GM12873 (cell line): ENCODE measurements around the gene SDC4.

Source experiments
- TF ChIP-seq, protein P1 (sequence below): IDR thresholded peaks from 2 replicates; pipeline ENCODE4 v1.5.1; 2012; ENCODE audit warnings: low read depth, mild to moderate bottlenecking, moderate library complexity, low read length, control low read depth; ENCODE audit not compliant: insufficient read depth; ENCODE audit errors: missing control alignments

Gene SDC4

DNA sequence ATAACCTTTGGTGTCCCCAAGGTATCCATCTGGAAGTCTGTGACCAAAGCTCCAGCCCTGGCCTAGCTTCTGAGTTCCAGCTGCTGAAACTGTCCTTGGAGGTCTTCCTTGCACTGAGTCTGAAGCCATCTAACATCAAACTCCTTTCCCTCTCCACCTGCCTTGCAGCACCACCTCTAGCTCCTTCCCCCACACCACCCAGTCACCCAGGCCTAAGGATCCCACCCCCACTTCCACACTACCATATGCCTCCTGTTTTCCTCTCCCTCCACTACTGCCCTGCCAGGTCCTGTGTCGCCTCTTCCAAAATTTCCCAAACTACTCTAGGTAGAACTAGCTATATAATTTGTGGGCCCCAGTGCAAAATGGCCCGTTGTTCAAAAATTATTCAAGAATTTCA lies 29.3 kb downstream of the SDC4 start:
- TF ChIP-seq, protein P1, sequence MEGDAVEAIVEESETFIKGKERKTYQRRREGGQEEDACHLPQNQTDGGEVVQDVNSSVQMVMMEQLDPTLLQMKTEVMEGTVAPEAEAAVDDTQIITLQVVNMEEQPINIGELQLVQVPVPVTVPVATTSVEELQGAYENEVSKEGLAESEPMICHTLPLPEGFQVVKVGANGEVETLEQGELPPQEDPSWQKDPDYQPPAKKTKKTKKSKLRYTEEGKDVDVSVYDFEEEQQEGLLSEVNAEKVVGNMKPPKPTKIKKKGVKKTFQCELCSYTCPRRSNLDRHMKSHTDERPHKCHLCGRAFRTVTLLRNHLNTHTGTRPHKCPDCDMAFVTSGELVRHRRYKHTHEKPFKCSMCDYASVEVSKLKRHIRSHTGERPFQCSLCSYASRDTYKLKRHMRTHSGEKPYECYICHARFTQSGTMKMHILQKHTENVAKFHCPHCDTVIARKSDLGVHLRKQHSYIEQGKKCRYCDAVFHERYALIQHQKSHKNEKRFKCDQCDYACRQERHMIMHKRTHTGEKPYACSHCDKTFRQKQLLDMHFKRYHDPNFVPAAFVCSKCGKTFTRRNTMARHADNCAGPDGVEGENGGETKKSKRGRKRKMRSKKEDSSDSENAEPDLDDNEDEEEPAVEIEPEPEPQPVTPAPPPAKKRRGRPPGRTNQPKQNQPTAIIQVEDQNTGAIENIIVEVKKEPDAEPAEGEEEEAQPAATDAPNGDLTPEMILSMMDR, result no peak

DNA sequence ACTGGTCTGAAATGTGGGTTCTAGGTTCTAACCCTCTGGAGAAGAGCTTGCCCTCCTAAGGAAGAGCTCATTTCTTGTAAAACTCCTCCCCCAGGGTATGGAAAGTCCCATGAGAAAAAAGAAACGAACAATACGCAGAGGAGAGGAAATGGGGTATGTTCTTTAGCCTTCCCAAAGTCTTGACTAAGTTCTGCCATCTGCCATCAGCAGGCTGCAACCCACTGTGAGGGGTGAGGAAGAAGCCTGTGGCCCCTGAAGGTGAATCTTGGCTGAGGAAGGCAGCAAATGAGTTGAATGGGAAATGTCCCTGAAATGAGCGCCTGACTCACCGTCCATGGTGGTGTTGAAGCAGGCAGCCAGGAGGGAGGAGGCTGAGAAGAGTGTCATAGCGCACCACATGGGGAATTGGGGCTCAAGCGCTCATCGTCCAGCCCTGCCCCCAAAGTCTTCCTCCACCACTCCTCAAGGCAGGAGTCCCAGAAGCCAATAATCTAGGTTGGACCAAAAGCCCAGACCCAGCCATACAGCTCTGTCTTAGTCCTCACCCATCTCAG lies 29.8 kb downstream of the SDC4 start:
- TF ChIP-seq, protein P1, result no peak

DNA sequence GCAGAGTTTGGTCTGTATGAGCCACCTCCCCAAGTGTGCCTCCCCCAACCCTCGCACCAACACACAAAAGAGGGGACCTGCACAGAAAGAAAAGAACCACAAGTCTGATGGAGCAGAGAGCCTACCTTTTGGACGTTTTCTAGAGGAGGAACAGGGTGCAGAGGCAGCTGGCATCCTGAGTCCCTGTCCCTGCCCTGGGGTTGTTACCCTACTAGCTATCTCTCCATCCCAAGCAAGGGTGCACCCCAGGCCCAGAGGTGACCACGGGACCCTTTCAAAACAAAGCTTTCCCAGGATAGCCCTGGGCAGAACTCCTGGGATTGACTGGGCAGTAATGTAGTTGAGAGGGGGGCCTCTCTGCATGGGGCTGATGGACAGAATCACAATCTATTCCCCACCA lies 30.4 kb downstream of the SDC4 start:
- TF ChIP-seq, protein P1, result no peak

DNA sequence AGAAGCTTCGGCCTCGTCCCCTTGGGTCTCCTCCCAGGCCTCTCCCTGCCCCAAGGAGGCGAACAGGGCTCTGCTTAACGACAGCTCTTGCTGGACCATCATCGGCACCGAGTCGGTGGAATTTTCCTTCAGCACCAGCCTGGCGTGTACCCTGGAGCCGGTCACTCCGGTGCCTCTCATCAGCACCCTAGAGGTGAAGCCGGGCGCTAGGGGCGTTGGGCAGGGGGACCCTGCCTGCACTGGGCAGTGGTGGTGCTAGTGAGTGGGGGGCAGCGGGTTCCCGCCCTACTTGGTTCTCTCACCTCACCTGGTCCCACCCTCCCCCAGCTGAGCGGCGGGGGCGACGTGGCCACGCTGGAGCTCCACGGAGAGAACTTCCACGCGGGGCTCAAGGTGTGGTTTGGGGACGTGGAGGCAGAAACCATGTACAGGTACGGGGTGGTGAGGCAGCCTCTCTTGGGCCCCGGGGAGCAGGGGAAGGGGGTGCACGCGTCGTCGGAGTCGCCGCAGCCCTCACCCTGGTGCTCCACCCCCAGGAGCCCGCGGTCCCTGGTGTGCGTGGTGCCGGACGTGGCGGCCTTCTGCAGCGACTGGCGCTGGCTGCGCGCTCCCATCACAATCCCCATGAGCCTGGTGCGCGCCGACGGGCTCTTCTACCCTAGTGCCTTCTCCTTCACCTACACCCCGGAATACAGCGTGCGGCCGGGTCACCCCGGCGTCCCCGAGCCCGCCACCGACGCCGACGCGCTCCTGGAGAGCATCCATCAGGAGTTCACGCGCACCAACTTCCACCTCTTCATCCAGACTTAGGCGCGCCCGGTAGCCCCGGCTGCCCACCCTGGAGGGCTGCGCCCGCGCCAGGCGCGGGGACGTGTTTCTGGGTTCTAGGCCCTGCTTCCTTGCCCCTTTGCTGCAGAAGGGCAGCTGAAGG lies 31.8 kb downstream of the SDC4 start:
- TF ChIP-seq, protein P1, result no peak

DNA sequence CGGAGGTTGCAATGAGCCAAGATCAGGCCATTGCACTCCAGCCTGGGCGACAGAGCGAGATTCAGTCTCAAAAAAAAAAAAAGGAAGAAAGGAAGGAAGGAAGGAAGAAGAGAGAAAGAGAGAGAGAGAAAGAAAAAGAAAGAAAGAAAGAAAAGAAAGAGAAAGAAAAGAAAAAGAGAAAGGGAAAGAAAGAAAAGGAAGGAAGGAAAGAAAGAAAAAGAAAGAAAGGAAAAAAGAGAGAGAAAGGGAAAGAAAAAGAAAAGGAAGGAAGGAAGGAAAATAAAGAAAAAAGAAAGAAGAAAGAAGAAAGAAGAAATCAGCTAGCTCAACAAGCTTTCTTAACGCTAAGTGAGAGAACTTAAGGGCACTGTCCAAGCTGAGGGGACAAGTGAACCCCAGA lies 32.6 kb downstream of the SDC4 start:
- TF ChIP-seq, protein P1, result no peak

DNA sequence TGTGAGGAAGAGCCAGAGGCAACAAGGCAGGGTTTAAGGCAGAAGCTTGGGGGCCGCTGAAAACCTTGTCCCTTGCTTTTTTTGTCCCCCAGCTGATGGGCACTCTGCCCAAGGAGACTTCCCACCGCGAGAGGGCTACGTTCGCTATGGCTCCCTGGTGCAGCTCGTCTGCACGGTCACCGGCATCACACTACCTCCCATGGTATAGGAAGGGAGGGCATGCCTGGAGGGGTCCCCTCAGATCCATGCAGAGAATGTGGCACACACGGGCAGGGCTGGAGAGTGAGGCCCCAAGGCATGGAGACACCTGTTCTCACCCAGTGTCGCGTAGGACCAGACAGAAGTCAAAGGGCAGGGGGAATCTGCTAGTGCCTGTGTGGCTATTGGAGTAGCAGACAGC lies 34.3 kb downstream of the SDC4 start:
- TF ChIP-seq, protein P1, result no peak

DNA sequence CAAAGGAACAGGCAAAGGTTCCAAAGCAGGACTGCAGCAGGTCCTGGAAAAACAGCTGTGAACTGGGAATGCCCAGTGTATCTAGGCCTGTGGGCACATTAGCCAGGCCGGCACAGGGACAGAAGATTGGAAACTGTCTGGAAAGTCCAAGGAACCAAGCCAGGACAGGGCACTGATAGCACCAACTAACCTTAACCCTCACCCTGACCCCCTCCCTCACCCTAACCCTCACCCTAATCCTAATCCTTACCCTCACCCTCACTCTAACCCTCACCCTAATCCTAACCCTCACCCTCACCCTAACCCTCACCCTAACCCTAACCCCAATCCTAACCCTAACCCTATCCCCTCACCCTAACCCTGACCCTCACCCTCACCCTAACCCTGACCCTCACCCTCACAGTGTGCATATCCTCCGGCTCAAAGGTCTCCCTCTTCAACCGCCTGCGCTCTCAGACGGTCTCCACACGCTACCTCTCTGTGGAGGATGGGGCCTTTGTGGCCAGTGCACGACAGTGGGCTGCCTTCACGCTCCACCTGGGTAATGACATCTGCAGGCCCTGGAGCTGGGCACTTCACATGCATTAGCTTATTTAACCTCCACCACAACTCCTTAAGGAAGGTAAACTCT lies 35.0 kb downstream of the SDC4 start:
- TF ChIP-seq, protein P1, result no peak
